ENCODE results near the gene COL8A1. TPM values are rescaled to one million over a fixed set of nuclear protein-coding genes. Genes with fewer than 3 reads are reported as not detected.

The COL8A1 gene
- total and polyA plus RNA-seq, 10 of the 15 experiments (the other 5 are each of a cell fraction or from before 2014, with no cell fraction given), result 0.04 to 0.73 (median 0.10) TPM; not detected in 5

- SMC1A ChIA-PET (ENCODE audit: uncharacterized antibody, unreplicated experiment), result interaction anchor here (1.1 kb wide), 1 partner anchor 13 kb away, joined by 5 read pairs; no protein-coding TSS in a partner anchor
- TF ChIP-seq MAX (IDR thresholded peaks at IDR 0.05; ENCODE audit: low read depth, low read length), result no peak
- no peak for TF ChIP-seq REST (IDR thresholded peaks at IDR 0.05; ENCODE audit: low read depth, low read length)
- Histone ChIP-seq H3K27me3 (replicated peaks in 1 of 2; ENCODE audit: control insufficient read depth in 2 of 2, insufficient read depth in 2 of 2, low read length in 1 of 2) (no peaks in the 10 kb centered on the region), H3K27ac (ENCODE audit: control insufficient read depth, insufficient read depth) (no peak overlapping the region), H3K4me1 (ENCODE audit: control insufficient read depth, insufficient read depth, low read length) (no peaks in the 10 kb centered on the region), H3K9me3 (replicated peaks; ENCODE audit: control insufficient read depth, insufficient read depth, low read length) (no peaks in the 10 kb centered on the region), H3K4me3 (no peak overlapping the region), H3K79me2 (ENCODE audit: control insufficient read depth, insufficient read depth, low read length) (no peaks in the 10 kb centered on the region), H3K4me2 (ENCODE audit: control insufficient read depth, insufficient read depth) (no peak overlapping the region), H2AFZ (ENCODE audit: control insufficient read depth, low read depth, low read length) (no peak overlapping the region), H3K9ac (ENCODE audit: control insufficient read depth, insufficient read depth, low read length) (no peak overlapping the region), H4K20me1 (ENCODE audit: control insufficient read depth, insufficient read depth) (no peaks in the 10 kb centered on the region), H3K36me3 (ENCODE audit: control insufficient read depth in 2 of 2, insufficient read depth in 2 of 2, low read length in 1 of 2) (no peaks in the 10 kb centered on the region; a peak in 1 of 4 replicates)
- RAD21 ChIA-PET (ENCODE audit: unreplicated experiment), result no interaction called here
- CTCF ChIA-PET, result interaction anchor here (3.8 kb wide), 1 partner anchor 12 kb away, joined by 30 read pairs; no protein-coding TSS in a partner anchor
- FAIRE-seq, result no peak
- POLR2A ChIA-PET, result no interaction called here
- ATAC-seq, result no peak
- in situ Hi-C loops (cut with MboI), result no loop called here
- intact Hi-C loops (cut with micrococcal nuclease; ENCODE audit: unreplicated experiment), result no loop called here
- no peak for DNase-seq (ENCODE audit: low read depth, low spot score)
- no TSS peak for BruUV-seq (replicated peaks)
- WGBS (ENCODE audit: insufficient coverage, insufficient replicate concordance, low lambda C conversion rate, missing lambda C conversion rate), result 16% methylated on average over 2 of the region's 2 CpGs
These were observed 19.9 kb downstream of the COL8A1 start for GRCh38 chr3:99658274-99658673.

GRCh38 chr3:99659032-99659431, 20.6 kb downstream of the COL8A1 start:
- Histone ChIP-seq H3K4me3 (no peak overlapping the region), H3K27ac (ENCODE audit: control insufficient read depth, insufficient read depth) (no peak overlapping the region), H3K4me2 (ENCODE audit: control insufficient read depth, insufficient read depth) (no peak overlapping the region), H3K9me3 (replicated peaks; ENCODE audit: control insufficient read depth, insufficient read depth, low read length) (no peaks in the 10 kb centered on the region), H2AFZ (ENCODE audit: control insufficient read depth, low read depth, low read length) (no peak overlapping the region), H3K4me1 (ENCODE audit: control insufficient read depth, insufficient read depth, low read length) (no peaks in the 10 kb centered on the region), H4K20me1 (ENCODE audit: control insufficient read depth, insufficient read depth) (no peaks in the 10 kb centered on the region), H3K36me3 (ENCODE audit: control insufficient read depth in 2 of 2, insufficient read depth in 2 of 2, low read length in 1 of 2) (no peaks in the 10 kb centered on the region; a peak in 1 of 4 replicates), H3K79me2 (ENCODE audit: control insufficient read depth, insufficient read depth, low read length) (no peaks in the 10 kb centered on the region), H3K9ac (ENCODE audit: control insufficient read depth, insufficient read depth, low read length) (no peak overlapping the region), H3K27me3 (replicated peaks in 1 of 2; ENCODE audit: control insufficient read depth in 2 of 2, insufficient read depth in 2 of 2, low read length in 1 of 2) (no peaks in the 10 kb centered on the region)
- CTCF ChIA-PET, result no interaction called here
- intact Hi-C loops (cut with micrococcal nuclease; ENCODE audit: unreplicated experiment) (no loop called here), in situ Hi-C loops (cut with MboI) (no loop called here)
- POLR2A ChIA-PET, result no interaction called here
- BruUV-seq (replicated peaks), result no TSS peak
- RAD21 ChIA-PET (ENCODE audit: unreplicated experiment), result no interaction called here
- ATAC-seq, result no peak
- WGBS (ENCODE audit: insufficient coverage, insufficient replicate concordance, low lambda C conversion rate, missing lambda C conversion rate), result 17% methylated on average over 6 of the region's 6 CpGs
- no peak for FAIRE-seq
- no peak for DNase-seq (ENCODE audit: low read depth, low spot score)
- SMC1A ChIA-PET (ENCODE audit: uncharacterized antibody, unreplicated experiment), result interaction anchor here (2.3 kb wide), 1 partner anchor 15 kb away, joined by 6 read pairs; no protein-coding TSS in a partner anchor
- TF ChIP-seq EZH2 (IDR thresholded peaks at IDR 0.05; ENCODE audit: borderline replicate concordance, control insufficient read depth, low read depth, low read length), result no peak
- no peak for TF ChIP-seq POLR2AphosphoS5 (IDR thresholded peaks at IDR 0.05; ENCODE audit: low read length)
- no peak for TF ChIP-seq CHD1 (IDR thresholded peaks at IDR 0.05; ENCODE audit: low read depth, low read length)
- no peak for TF ChIP-seq ZBTB33 (IDR thresholded peaks at IDR 0.05)
- TF ChIP-seq IKZF2 (IDR thresholded peaks at IDR 0.05), result no peak
- no peak for TF ChIP-seq RBBP5 (conservative IDR thresholded peaks at IDR 0.05)
- TF ChIP-seq CBFB (IDR thresholded peaks at IDR 0.05; ENCODE audit: low read depth), result no peak
- no peak for TF ChIP-seq MXI1 (IDR thresholded peaks at IDR 0.05; ENCODE audit: low read depth, low read length)

All from GM12878 (cell line).